Activated B cell treated with CpG ODN at 0.5 μM for 24 hours (primary cell): Measurements from ENCODE around the gene RNF103. TPM values are rescaled to one million over a fixed set of nuclear protein-coding genes. Genes with fewer than 3 reads are reported as not detected.

Experiments
- ATAC-seq: fragments of 200-7000 bp; cut with Tn5 transposase; one replicate; pipeline ENCODE4 v1.10.0; 2021; ENCODE audit warnings: low read depth, mild to moderate bottlenecking, moderate library complexity
- CTCF ChIA-PET: fragments of 350-600 bp; sonication (Branson Sonifier 250); formaldehyde crosslinking; loops from one replicate; lab custom pipeline; 2021; ENCODE audit warnings: antibody characterized with exemption; lab: Charles Lee
- POLR2A ChIA-PET: fragments of 350-600 bp; sonication (Branson Sonifier 250); formaldehyde crosslinking; loops from one replicate; lab custom pipeline; 2021; ENCODE audit warnings: antibody characterized with exemption; lab: Charles Lee
- DNase-seq: peaks from one replicate; pipeline ENCODE4 v3.0.0; 2022
- H3K27ac Mint-ChIP-seq: one replicate; pipeline ENCODE4 v1.8.0; 2020; ENCODE audit warnings: mixed read lengths
- H3K27me3 Mint-ChIP-seq: one replicate; pipeline ENCODE4 v1.8.0; 2021; ENCODE audit warnings: mixed read lengths
- H3K36me3 Mint-ChIP-seq: one replicate; pipeline ENCODE4 v1.8.0; 2021; ENCODE audit warnings: low read depth, mixed read lengths
- H3K4me1 Mint-ChIP-seq: one replicate; pipeline ENCODE4 v1.8.0; 2021; ENCODE audit warnings: mixed read lengths
- H3K4me3 Mint-ChIP-seq: one replicate; pipeline ENCODE4 v1.8.0; 2020; ENCODE audit warnings: mild to moderate bottlenecking, mixed read lengths
- H3K9me3 Mint-ChIP-seq: one replicate; pipeline ENCODE4 v1.8.0; 2020; ENCODE audit warnings: mixed read lengths
- intact Hi-C: fragments of 100-400 bp; cut with micrococcal nuclease; formaldehyde crosslinking; loops from one replicate; pipeline ENCODE4 v1.15.1; 2024
- total RNA-seq: library from RNA; stranded (reverse); gene quantifications from 2 replicates; pipeline ENCODE4 v1.2.3, GENCODE V29; 2022
- TF ChIP-seq, protein P1 (sequence below): fragments of 200-600 bp; IDR thresholded peaks from one replicate; pipeline ENCODE4 v1.8.0; 2022; ENCODE audit warnings: antibody characterized with exemption, mild to moderate bottlenecking

The RNF103 gene
- total RNA-seq, 1 donor from 2014 or later = 22.2 TPM

DNA sequence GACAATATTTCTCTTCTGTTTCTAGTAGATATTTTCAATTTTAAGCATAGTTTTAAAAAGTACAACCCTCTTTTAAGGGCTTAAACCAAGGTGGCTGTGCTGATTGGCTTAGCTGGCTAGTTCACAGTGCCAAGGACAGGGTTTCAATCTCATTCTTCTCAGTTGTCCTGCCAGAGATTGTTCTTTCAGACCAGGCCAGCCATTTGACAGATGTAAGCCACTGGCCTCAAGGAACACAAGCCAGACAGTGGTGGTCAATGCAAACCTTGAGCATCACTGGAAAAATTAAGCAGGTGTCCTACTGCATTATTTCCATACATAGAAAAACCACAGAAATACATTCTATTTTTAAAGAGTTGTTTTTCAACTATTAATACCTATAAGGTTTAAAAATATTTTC is 5.9 kb downstream of the RNF103 start:
- ChIA-PET CTCF (no interaction called here), POLR2A (no interaction called here)
- Mint-ChIP-seq H3K36me3 (peaks cover 60% of the 10 kb centered on the region), H3K27ac (no peak overlapping the region), H3K4me3 (no peak overlapping the region), H3K27me3 (no peaks in the 10 kb centered on the region), H3K9me3 (no peaks in the 10 kb centered on the region), H3K4me1 (peaks cover 47% of the 10 kb centered on the region)
- ATAC-seq = no peak
- TF ChIP-seq, protein P1, sequence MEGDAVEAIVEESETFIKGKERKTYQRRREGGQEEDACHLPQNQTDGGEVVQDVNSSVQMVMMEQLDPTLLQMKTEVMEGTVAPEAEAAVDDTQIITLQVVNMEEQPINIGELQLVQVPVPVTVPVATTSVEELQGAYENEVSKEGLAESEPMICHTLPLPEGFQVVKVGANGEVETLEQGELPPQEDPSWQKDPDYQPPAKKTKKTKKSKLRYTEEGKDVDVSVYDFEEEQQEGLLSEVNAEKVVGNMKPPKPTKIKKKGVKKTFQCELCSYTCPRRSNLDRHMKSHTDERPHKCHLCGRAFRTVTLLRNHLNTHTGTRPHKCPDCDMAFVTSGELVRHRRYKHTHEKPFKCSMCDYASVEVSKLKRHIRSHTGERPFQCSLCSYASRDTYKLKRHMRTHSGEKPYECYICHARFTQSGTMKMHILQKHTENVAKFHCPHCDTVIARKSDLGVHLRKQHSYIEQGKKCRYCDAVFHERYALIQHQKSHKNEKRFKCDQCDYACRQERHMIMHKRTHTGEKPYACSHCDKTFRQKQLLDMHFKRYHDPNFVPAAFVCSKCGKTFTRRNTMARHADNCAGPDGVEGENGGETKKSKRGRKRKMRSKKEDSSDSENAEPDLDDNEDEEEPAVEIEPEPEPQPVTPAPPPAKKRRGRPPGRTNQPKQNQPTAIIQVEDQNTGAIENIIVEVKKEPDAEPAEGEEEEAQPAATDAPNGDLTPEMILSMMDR = no peak
- DNase-seq = no peak
- intact Hi-C loops = no loop called here

DNA sequence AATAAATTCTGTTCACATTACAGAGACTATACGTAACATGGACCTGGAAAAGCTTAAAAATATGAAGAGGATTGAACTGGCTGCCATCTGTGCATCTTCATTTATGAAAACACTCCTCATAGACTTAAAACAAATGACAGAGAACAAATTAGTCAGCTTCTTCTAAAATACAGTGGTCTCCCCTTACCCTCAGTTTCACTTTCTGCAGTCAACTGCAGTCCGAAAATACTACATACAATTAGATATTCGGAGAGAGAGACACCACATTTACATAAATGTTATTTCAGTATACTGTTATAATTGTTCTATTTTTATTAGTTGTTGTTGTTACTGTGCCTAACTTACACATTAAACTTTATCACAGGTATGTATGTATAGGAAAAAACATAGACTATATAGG is 6.5 kb downstream of the RNF103 start:
- Mint-ChIP-seq H3K27me3 (no peaks in the 10 kb centered on the region), H3K27ac (no peak overlapping the region), H3K9me3 (no peaks in the 10 kb centered on the region), H3K36me3 (peaks cover 57% of the 10 kb centered on the region), H3K4me1 (peaks cover 43% of the 10 kb centered on the region), H3K4me3 (no peak overlapping the region)
- TF ChIP-seq, protein P1 = no peak
- no peak for DNase-seq
- intact Hi-C loops = no loop called here
- POLR2A ChIA-PET = no interaction called here
- CTCF ChIA-PET = no interaction called here
- no peak for ATAC-seq

DNA sequence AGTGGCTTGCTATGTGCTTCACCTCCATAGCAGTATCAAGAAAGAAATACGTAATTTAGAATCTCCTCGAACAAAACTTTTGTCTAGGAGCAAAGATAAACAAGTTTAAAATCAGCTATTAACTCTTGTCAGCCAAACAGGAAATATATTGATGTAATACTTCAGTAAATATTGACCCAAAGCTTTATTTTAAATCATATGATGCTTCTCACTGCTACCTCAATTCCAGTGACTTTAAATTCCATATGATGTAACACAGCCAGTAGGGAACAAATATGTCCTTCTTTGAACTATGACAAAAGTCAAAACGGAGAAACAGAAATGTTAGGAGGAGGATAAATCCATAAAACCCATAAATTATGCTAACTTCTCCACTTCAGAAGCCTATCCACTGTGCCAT is 7.2 kb downstream of the RNF103 start:
- Mint-ChIP-seq H3K9me3 (no peaks in the 10 kb centered on the region), H3K27me3 (no peaks in the 10 kb centered on the region), H3K4me1 (peaks cover 37% of the 10 kb centered on the region), H3K27ac (no peak overlapping the region), H3K36me3 (peaks cover 63% of the 10 kb centered on the region), H3K4me3 (no peak overlapping the region)
- TF ChIP-seq, protein P1 = no peak
- ChIA-PET CTCF (interaction anchor here (1.3 kb wide), 1 partner anchor 85 kb away, joined by 3 read pairs; no protein-coding TSS in a partner anchor), POLR2A (no interaction called here)
- ATAC-seq = no peak
- DNase-seq = no peak
- intact Hi-C loops = no loop called here

DNA sequence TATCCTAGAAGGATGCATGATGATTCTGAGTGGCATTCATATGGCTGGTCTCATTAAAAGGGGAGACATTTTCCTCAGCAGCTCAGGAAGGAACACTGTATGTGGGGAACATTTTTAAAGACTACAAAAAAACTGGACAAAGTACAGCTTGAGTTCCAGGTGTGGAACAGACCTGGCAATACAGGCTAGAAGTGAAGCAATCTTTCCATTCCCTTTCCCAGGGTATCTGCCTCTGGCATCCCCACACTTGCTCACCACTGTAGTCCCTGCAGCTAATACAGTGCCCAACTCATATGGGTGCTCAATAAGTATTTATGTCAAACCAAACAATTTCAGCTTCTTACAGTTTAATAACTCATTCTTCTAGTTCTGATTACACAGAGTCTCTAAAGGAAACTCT is 8.1 kb downstream of the RNF103 start:
- no peaks in the 10 kb centered on the region for H3K9me3 Mint-ChIP-seq
- ChIA-PET CTCF (interaction anchor here (1.3 kb wide), 1 partner anchor 84 kb away, joined by 3 read pairs; no protein-coding TSS in a partner anchor), POLR2A (no interaction called here)
- peaks cover 30% of the 10 kb centered on the region for H3K4me1 Mint-ChIP-seq
- H3K27me3 Mint-ChIP-seq = no peaks in the 10 kb centered on the region
- DNase-seq (no peak), ATAC-seq (no peak)
- TF ChIP-seq, protein P1 = no peak
- H3K27ac Mint-ChIP-seq = no peak overlapping the region
- intact Hi-C loops = no loop called here
- H3K4me3 Mint-ChIP-seq = no peak overlapping the region
- peaks cover 72% of the 10 kb centered on the region for H3K36me3 Mint-ChIP-seq

DNA sequence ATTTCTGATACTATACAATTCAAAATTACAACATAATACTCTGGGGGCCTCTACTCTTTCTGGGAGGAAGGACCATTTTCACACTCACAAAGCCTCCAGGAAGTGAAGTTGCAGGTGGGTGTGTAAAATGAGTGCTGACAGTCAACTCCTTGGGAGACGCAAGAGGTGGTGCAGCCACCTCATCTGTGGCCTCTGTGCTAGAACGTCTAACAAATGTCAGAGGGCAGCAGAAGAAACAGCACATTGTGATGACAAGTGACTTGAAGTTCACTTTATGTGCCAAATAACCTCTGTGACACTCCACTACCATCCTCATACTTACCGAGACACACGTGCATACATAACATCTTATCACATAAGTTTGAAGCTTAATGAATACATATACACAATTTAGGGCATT is 10.2 kb downstream of the RNF103 start:
- Mint-ChIP-seq H3K36me3 (peaks cover 69% of the 10 kb centered on the region), H3K4me3 (no peak overlapping the region), H3K9me3 (no peaks in the 10 kb centered on the region), H3K4me1 (peaks cover 19% of the 10 kb centered on the region), H3K27ac (no peak overlapping the region), H3K27me3 (no peaks in the 10 kb centered on the region)
- ATAC-seq (no peak), DNase-seq (no peak)
- intact Hi-C loops = no loop called here
- TF ChIP-seq, protein P1 = no peak
- POLR2A ChIA-PET = interaction anchor here (1.6 kb wide), 1 partner anchor 9 kb away, joined by 4 read pairs; no protein-coding TSS in a partner anchor
- CTCF ChIA-PET = no interaction called here
